SJSA1 (cell line): ENCODE results near the gene RNF167. TPM values are rescaled to one million over a fixed set of nuclear protein-coding genes. Genes with fewer than 3 reads are reported as not detected.
A peak's percentile ranks its signal among the peaks of the same experiment; 100 is the strongest.

Source experiments
- DNase-seq, 2 experiments: peaks; one replicate each; pipeline ENCODE4 v3.0.0-alpha.2; 2015 to 2020; ENCODE audit warnings: low spot score in 2 of 2, low read depth in 1 of 2
- H3K27ac ChIP-seq: fragments of 250-450 bp; sonication (Bioruptor Pico); 2 replicates; pipeline ENCODE4 v1.5.1; 2020; ENCODE audit warnings: mild to moderate bottlenecking, moderate library complexity
- H3K27me3 ChIP-seq: fragments of 250-450 bp; sonication (Bioruptor Pico); replicated peaks from 2 replicates; pipeline ENCODE4 v1.5.1; 2020; ENCODE audit warnings: mild to moderate bottlenecking, moderate library complexity
- H3K36me3 ChIP-seq: fragments of 250-450 bp; sonication (Bioruptor Pico); 2 replicates; pipeline ENCODE4 v1.5.1; 2020; ENCODE audit warnings: mild to moderate bottlenecking
- H3K4me1 ChIP-seq: fragments of 250-450 bp; sonication (Bioruptor Pico); replicated peaks from 2 replicates; pipeline ENCODE4 v1.6.1; 2021; ENCODE audit warnings: mild to moderate bottlenecking
- H3K4me3 ChIP-seq: fragments of 250-450 bp; sonication (Bioruptor Pico); 2 replicates; pipeline ENCODE4 v1.5.1; 2020; ENCODE audit warnings: mild to moderate bottlenecking
- H3K9me3 ChIP-seq: fragments of 250-450 bp; sonication (Bioruptor Pico); replicated peaks from 2 replicates; pipeline ENCODE4 v1.5.1; 2020; ENCODE audit warnings: mild to moderate bottlenecking
- total RNA-seq: library from RNA; depleted of rRNA; stranded (reverse); fragments of >200 nt; shearing (Covaris generic); gene quantifications from 2 replicates; pipeline ENCODE4 v1.2.3, GENCODE V29; 2014

The RNF167 gene
- total RNA-seq, 1 experiment from 2014 or later = 13.0 TPM

DNA sequence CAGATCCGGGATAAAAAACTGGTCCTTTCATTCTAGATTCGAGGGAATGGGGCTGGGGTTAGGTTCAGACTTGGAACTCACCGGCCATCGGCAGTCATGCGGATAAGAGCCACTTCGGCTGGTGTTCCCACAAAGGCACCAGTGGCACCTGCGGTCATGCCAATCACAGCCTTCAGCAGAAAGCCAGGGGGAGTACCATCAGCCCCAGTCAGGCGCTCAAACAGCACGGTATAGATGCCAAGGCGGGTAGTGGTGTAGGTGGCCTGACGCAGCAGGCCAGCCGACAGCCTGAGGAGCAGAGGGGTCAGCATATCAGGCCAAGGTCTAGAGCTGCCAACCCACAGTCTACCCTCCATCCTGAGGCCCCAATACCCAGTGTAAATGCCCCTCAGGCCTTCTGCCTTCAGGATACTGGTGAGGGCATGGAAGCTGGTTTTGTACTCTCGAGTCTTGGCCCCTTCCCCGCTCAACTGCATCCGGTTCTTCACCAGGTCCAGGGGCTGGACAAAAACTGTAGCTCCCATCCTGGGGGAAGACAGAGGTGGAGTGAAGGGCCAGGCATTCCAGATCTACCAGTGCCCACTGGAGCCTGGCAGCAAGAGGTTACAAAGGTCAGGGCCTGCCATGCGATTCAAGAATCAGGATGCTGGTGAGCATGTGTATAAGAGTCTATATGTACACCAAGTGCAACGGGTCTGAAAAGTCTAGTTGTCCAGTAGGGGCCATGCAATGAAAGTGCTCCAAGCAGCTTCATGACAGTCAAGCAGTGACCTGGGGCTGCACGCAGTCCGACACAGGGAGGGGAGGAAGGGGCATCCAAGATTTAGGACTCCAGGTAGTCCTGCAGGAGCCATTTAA is 1.2 kb upstream of the RNF167 start:
- H3K27ac ChIP-seq = no peak overlapping the region
- H3K4me1 ChIP-seq = peaks cover 28% of the 10 kb centered on the region
- H3K27me3 ChIP-seq = no peaks in the 10 kb centered on the region
- H3K9me3 ChIP-seq = no peaks in the 10 kb centered on the region
- DNase-seq = peak in 1 of 2 experiments; percentile 14
- peaks cover 51% of the 10 kb centered on the region for H3K36me3 ChIP-seq
- peak overlapping the region; percentile 59 for H3K4me3 ChIP-seq

DNA sequence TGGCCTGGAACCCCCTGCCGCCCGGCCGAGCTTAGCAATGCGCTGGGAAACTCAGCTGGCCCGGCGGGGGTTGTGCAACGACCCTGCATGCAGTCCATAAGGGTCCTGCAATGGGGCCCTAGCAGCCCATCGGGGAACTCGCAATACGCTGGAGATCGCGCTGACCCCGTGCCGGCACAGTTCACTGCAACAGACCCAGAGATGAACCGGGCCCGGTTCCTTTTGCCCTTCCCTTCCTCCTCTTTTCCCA is 597 bp upstream of the RNF167 start:
- Histone ChIP-seq H3K27me3 (no peaks in the 10 kb centered on the region), H3K4me1 (peaks cover 26% of the 10 kb centered on the region), H3K27ac (no peak overlapping the region), H3K36me3 (peaks cover 57% of the 10 kb centered on the region), H3K9me3 (no peaks in the 10 kb centered on the region), H3K4me3 (peak overlapping the region; percentile 59)
- no peak for DNase-seq

DNA sequence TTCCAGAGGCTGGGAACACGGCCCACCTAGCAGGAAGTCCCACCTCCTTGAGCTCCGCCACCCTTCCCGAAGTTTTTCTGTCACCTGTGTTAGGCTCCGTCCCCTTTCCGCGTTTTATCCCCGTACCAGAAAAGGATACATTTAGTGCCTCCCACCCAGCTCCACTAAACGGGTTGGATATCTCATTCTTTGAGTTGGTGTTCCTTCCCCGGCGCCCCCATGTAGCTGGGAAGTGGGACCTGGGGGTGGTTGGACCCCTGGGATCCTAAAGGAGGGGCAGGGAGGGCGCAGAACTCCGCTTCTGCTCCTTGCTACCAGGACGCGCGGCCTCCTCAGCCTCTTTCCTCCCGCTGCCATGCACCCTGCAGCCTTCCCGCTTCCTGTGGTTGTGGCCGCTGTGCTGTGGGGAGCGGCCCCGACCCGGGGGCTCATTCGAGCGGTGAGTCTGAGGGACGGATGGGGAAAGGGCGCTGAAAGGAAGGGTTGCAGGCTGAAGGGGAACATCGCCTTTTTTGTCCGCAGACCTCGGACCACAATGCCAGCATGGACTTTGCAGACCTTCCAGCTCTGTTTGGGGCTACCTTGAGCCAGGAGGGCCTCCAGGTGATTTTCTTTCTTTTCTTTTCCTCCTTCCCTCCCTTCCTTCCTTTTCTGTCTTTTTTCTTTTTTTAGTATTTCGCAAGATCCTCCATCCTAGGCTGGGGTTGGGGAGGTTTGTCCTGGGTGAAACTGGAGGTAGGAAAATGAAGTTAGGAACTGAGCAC is 669 bp downstream of the RNF167 start:
- H3K36me3 ChIP-seq = peaks cover 69% of the 10 kb centered on the region

DNA sequence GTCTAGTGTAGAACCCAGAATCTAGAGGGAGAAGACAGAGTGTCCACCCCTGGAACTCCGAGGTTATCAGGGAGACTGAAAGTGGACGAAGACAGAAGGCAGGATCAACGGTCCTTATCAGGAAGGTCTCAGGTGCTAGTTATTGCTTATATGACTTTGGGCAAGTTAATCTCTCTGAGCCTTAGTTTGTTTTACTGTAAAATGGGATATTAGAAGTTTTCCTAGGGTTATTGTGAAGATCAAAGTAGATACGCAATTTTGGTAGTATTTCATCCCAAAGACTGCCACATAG is 1.2 kb downstream of the RNF167 start:
- peaks cover 75% of the 10 kb centered on the region for H3K36me3 ChIP-seq
- no peak for DNase-seq
- H3K27me3 ChIP-seq = no peaks in the 10 kb centered on the region
- no peaks in the 10 kb centered on the region for H3K9me3 ChIP-seq
- H3K4me3 ChIP-seq = peak overlapping the region; percentile 59
- H3K27ac ChIP-seq = no peak overlapping the region
- H3K4me1 ChIP-seq = peaks cover 41% of the 10 kb centered on the region

More for the DNA sequence above, 669 bp downstream of the RNF167 start:
- no peak for DNase-seq
- Histone ChIP-seq H3K27ac (peak overlapping the region; percentile 79), H3K9me3 (no peaks in the 10 kb centered on the region), H3K4me1 (peaks cover 37% of the 10 kb centered on the region), H3K27me3 (no peaks in the 10 kb centered on the region), H3K4me3 (peak overlapping the region; percentile 59)

DNA sequence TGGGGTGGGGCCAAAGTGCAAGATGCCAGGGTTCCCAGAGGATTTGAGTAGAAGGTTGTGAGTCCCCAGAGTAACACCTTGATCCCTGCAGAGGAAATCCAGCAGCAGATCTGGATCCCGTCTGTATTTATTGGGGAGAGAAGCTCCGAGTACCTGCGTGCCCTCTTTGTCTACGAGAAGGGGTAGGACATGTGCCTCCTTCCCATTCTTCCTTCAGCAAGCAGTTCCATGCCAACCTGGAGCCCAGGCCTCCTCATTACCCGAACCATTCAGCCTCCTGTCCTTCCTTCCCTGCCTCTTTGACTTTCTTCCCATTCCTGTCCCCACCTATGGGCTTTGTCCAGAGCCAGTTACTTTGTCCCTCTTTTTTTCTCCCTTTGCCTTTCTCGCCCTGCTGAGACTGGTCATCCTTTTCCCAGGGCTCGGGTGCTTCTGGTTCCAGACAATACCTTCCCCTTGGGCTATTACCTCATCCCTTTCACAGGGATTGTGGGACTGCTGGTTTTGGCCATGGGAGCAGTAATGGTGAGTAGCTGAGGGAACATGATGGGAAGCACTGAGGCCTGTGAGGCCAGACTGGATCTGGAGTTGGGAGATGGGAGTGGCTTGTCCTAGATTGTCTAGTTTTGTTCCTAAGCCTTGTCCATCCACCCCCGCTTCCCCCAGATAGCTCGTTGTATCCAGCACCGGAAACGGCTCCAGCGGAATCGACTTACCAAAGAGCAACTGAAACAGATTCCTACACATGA is 2.9 kb downstream of the RNF167 start:
- DNase-seq = no peak
- Histone ChIP-seq H3K4me3 (no peak overlapping the region), H3K27ac (no peak overlapping the region), H3K4me1 (peaks cover 43% of the 10 kb centered on the region), H3K9me3 (no peaks in the 10 kb centered on the region), H3K27me3 (no peaks in the 10 kb centered on the region), H3K36me3 (peaks cover 82% of the 10 kb centered on the region)

DNA sequence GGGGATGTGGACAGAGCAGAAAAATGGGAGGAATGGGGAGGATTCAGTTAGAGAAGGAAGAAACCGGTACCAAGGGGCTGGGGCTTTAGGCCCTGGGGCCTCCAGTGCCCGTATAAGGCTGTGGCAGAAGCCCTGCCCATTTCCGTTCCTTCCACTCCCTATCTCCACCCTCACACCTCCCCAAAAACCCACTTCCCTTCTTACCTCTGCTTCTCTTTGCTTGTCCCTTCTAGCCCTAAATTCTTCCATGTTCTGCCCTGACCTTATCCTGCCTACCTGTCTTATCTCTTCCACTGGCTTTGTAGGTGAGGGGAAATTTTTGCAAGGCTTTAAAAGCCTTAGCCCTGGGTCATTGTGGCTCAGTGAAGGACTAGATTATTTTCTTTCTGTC is 4.1 kb downstream of the RNF167 start:
- Histone ChIP-seq H3K27ac (no peak overlapping the region), H3K27me3 (no peaks in the 10 kb centered on the region)

DNA sequence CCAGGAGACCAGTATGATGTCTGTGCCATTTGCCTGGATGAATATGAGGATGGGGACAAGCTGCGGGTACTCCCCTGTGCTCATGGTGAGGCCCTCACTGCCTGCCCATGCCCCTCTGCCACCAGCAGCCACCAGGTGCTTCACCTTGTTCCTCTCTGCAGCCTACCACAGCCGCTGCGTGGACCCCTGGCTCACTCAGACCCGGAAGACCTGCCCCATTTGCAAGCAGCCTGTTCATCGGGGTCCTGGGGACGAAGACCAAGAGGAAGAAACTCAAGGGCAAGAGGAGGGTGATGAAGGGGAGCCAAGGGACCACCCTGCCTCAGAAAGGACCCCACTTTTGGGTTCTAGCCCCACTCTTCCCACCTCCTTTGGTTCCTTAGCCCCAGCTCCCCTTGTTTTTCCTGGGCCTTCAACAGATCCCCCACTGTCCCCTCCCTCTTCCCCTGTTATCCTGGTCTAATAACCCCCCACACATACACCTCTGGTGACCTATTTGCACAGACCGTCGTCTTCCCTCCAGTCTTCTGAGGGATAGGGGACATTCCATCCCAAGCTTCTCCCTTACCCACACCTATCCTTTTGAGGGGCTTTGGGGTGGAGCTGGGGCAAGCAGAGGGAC is 4.6 kb downstream of the RNF167 start:
- H3K4me3 ChIP-seq = no peak overlapping the region
- no peaks in the 10 kb centered on the region for H3K9me3 ChIP-seq
- peaks cover 48% of the 10 kb centered on the region for H3K4me1 ChIP-seq
- no peaks in the 10 kb centered on the region for H3K27me3 ChIP-seq
- H3K27ac ChIP-seq = peak overlapping the region; percentile 50
- H3K36me3 ChIP-seq = peaks cover 76% of the 10 kb centered on the region
- DNase-seq = no peak

More for the DNA sequence above, 4.1 kb downstream of the RNF167 start:
- Histone ChIP-seq H3K4me1 (peaks cover 43% of the 10 kb centered on the region), H3K36me3 (peaks cover 76% of the 10 kb centered on the region), H3K9me3 (no peaks in the 10 kb centered on the region), H3K4me3 (no peak overlapping the region)
- DNase-seq = no peak

DNA sequence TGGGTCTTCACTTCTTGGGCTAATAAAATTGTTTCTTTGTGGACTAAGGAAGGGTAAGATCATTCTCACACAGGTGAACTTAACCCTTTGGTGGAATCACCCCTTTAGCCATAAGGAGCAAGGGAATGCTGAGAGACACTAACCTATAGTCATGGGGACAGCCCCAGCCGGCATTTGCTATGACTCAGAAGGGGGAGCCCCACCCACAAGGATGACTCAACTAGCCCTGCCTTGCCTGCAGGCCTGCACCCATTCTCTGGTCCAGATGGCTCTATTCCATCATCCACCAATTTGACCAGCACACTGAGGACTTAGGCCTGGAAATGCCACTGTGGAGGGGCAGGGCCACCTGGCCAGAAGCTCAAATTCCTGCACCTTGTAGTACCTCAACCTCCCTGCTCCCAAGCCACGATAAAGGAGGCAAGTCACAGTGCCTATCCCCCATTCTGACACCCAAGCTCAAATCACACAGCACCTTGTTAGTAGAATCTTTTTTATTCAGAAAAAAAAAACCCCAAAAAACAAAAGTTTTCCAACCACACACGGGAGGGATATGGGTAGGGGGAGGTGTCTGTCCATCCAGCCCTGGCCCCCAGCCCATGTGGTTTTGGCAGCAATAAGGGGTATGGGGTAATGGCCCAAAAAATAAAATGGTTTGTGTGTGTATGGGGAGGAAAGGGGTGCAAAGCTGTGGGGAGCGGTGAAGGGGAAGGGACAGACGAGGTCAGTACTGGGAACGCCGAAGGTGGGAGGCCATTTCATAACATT is 5.3 kb downstream of the RNF167 start:
- DNase-seq = peak; percentile 76 to 92
- peak overlapping the region; percentile 92 for H3K4me3 ChIP-seq
- H3K9me3 ChIP-seq = no peaks in the 10 kb centered on the region
- peaks cover 76% of the 10 kb centered on the region for H3K36me3 ChIP-seq
- peaks cover 54% of the 10 kb centered on the region for H3K4me1 ChIP-seq
- peak overlapping the region; percentile 50 for H3K27ac ChIP-seq
- no peaks in the 10 kb centered on the region for H3K27me3 ChIP-seq

DNA sequence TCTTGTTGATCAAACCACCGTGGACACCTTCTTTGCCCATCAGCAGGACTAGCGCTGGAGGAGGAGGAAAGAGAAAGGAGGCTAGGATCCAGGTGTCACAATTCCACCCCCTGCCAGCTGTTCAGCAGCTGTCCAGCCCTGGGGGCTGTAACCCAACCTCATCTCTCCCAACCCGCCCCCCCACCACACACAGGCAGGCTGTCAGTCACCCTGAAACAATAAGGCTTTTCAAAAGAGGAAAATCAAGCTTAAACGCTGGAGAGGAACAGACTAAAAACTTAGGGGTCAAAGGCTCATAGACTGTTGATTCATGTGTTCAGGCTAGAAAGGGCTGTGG is 5.8 kb downstream of the RNF167 start:
- DNase-seq = no peak
- H3K4me3 ChIP-seq = peak overlapping the region; percentile 92
- H3K4me1 ChIP-seq = peaks cover 55% of the 10 kb centered on the region
- H3K27ac ChIP-seq = no peak overlapping the region
- H3K9me3 ChIP-seq = no peaks in the 10 kb centered on the region
- H3K27me3 ChIP-seq = no peaks in the 10 kb centered on the region
- H3K36me3 ChIP-seq = peaks cover 72% of the 10 kb centered on the region

DNA sequence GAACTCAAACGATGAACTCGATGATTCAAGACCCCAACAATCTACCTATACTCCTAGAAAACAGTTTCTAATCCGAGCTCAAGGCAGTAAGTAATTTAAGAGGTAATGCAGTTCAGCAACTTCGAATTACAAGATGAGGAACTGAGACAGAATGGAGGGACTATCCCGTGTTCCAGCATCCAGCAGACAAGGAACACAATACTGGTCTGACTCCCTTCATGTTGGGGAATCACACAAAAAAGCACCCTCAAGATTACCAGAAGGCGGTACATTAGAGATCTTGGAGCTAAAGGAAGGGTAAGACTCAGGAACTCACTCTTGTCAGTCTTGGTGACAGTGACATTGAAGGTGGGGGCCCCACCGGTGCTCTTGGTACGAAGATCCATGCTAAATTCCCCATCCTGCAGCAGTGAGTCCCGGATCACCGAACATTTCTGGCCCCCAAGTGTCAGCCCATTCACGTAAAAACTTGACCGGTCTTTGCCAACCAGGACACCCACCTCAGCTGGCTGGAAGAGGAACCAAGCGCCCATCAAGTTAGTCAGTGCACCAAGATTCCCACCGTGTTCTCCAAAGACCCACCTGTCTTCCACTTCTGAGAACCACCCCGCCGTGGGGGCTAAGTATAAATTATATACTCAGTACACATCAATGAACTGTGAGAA is 6.4 kb downstream of the RNF167 start:
- Histone ChIP-seq H3K36me3 (peaks cover 66% of the 10 kb centered on the region), H3K27me3 (no peaks in the 10 kb centered on the region), H3K27ac (no peak overlapping the region; the same call in 1 of the 2 replicates), H3K4me3 (peak overlapping the region; percentile 92), H3K4me1 (peaks cover 55% of the 10 kb centered on the region), H3K9me3 (no peaks in the 10 kb centered on the region)
- DNase-seq = no peak

DNA sequence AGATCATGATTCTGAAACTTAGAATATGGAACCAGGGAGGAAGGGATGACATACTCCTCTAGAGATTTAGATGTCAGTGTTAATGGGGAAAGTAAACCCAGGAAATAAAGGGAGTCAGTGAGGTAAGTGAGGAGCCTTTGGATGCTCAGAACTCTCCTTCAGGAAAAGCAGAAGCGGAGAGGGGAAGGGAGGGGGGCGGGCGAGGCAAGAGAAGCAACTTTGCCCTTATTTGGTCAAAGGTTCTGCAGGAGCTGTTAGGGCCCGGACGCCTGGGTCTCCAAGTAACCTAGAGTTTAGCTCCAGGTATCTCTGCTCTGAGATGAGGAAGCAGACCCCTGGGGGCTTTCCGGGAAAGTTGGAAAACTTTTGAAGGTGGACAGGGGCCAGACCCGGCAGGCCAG is 6.9 kb downstream of the RNF167 start:
- H3K9me3 ChIP-seq = no peaks in the 10 kb centered on the region
- H3K36me3 ChIP-seq = peaks cover 61% of the 10 kb centered on the region

DNA sequence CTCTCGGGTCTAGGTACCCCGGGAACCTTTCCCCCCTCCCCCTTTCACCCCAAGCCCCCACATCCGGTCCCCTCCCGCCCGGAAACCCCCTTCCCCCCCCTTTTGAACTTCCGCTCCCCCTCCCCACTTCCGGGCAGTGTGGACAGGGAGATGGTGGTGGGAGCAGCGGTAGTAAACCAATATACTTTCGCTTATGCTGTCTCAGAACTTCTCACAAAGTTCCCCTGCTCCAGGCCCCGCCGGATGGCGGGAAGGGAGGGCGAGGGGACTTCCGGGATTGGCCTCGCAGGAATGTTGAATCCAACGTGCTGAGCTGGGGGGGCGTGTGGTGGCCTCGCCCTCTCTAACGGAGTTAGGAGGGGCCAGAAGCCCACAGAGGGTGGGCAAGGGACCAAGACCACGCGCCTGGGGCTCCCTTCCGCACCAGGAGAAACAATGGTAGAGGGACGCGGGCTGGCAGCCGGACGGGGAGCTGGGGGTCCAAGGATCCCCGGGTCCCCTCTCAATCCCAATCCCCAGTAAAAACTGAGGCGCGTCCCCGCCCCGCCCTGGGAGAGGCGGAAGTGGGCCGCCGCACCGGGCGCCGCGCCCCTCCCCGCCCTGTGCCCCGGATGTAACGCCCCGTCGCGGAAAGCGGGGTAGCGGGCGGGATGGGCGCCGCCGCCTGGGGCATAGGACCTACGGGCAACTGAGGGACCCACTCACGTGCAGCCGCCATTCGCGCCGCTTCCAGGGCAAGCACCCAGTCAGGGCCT is 7.5 kb downstream of the RNF167 start:
- DNase-seq = peak; percentile 80 to 86
- peak overlapping the region; percentile 92 for H3K4me3 ChIP-seq
- H3K36me3 ChIP-seq = peaks cover 56% of the 10 kb centered on the region
- peak overlapping the region; percentile 86 for H3K27ac ChIP-seq
- H3K9me3 ChIP-seq = no peaks in the 10 kb centered on the region
- no peaks in the 10 kb centered on the region for H3K27me3 ChIP-seq
- H3K4me1 ChIP-seq = peaks cover 61% of the 10 kb centered on the region

More for the DNA sequence above, 6.9 kb downstream of the RNF167 start:
- Histone ChIP-seq H3K27ac (no peak overlapping the region; the same call in 1 of the 2 replicates), H3K4me1 (peaks cover 56% of the 10 kb centered on the region), H3K4me3 (peak overlapping the region; percentile 92), H3K27me3 (no peaks in the 10 kb centered on the region)
- DNase-seq = peak in 1 of 2 experiments; percentile 47
